Measurements from ENCODE around the gene CARMIL1.
"Not testable (repeated sequence)": the region's sequence is repeated elsewhere in the genome, so short reads cannot be mapped to it uniquely, and the experiment has no call there.

Gene CARMIL1

GRCh38 chr6:25579391-25579883 lies 300.3 kb downstream of the CARMIL1 start:
- no peak for DNase-seq (ENCODE audit: low read depth)

GRCh38 chr6:25579902-25580495 lies 300.8 kb downstream of the CARMIL1 start:
- no peak for DNase-seq (ENCODE audit: low read depth)

- no peak for DNase-seq (ENCODE audit: low read depth)
These were observed 302.9 kb downstream of the CARMIL1 start for GRCh38 chr6:25582101-25582500.

- DNase-seq (ENCODE audit: low read depth), result no peak
These were observed 303.9 kb downstream of the CARMIL1 start for GRCh38 chr6:25583099-25583498.

- no peak for DNase-seq (ENCODE audit: low read depth)
These were observed 304.7 kb downstream of the CARMIL1 start for GRCh38 chr6:25583906-25584305.

- no peak for DNase-seq (ENCODE audit: low read depth)
These were observed 306.1 kb downstream of the CARMIL1 start for GRCh38 chr6:25585225-25585624.

GRCh38 chr6:25586119-25586518 lies 306.9 kb downstream of the CARMIL1 start:
- not testable (repeated sequence) for DNase-seq (ENCODE audit: low read depth)

- DNase-seq (ENCODE audit: low read depth), result no peak
These were observed 307.8 kb downstream of the CARMIL1 start for GRCh38 chr6:25586927-25587326.

GRCh38 chr6:25590986-25591385 lies 311.8 kb downstream of the CARMIL1 start:
- DNase-seq (ENCODE audit: low read depth), result no peak

GRCh38 chr6:25596928-25597818 lies 318.0 kb downstream of the CARMIL1 start:
- no peak for DNase-seq (ENCODE audit: low read depth)

GRCh38 chr6:25599516-25600085 lies 320.4 kb downstream of the CARMIL1 start:
- no peak for DNase-seq (ENCODE audit: low read depth)

GRCh38 chr6:25601800-25602673 lies 322.9 kb downstream of the CARMIL1 start:
- DNase-seq (ENCODE audit: low read depth), result no peak

- no peak for DNase-seq (ENCODE audit: low read depth)
These were observed 323.5 kb downstream of the CARMIL1 start for GRCh38 chr6:25602674-25602982.

GRCh38 chr6:25603251-25603650 lies 324.1 kb downstream of the CARMIL1 start:
- no peak for DNase-seq (ENCODE audit: low read depth)

- no peak for DNase-seq (ENCODE audit: low read depth)
These were observed 327.0 kb downstream of the CARMIL1 start for GRCh38 chr6:25606151-25606550.

GRCh38 chr6:25608558-25609174 lies 329.5 kb downstream of the CARMIL1 start:
- no peak for DNase-seq (ENCODE audit: low read depth)

- no peak for DNase-seq (ENCODE audit: low read depth)
These were observed 333.5 kb downstream of the CARMIL1 start for GRCh38 chr6:25612666-25613065.

GRCh38 chr6:25613415-25613814 lies 334.2 kb downstream of the CARMIL1 start:
- DNase-seq (ENCODE audit: low read depth), result no peak

- DNase-seq (ENCODE audit: low read depth), result no peak
These were observed 334.9 kb downstream of the CARMIL1 start for GRCh38 chr6:25614052-25614451.

GRCh38 chr6:25615471-25615870 lies 336.3 kb downstream of the CARMIL1 start:
- DNase-seq (ENCODE audit: low read depth), result no peak

- DNase-seq (ENCODE audit: low read depth), result no peak
These were observed 338.8 kb downstream of the CARMIL1 start for GRCh38 chr6:25617997-25618396.

GRCh38 chr6:25619217-25619616 lies 340.0 kb downstream of the CARMIL1 start:
- no peak for DNase-seq (ENCODE audit: low read depth)

All from stimulated activated CD8-positive, alpha-beta memory T cell treated with anti-CD3 and anti-CD28 coated beads, Interleukin-15, amount 100 ng/mL, for 24 hours (primary cell).